Tibial artery (tissue), 4 donors: ENCODE data around the gene ODAD2.

ENCODE experiments used
- DNase-seq, 2 donors: peaks; one replicate each; pipeline ENCODE4 v3.0.0-alpha.2; 2019
- H3K27ac ChIP-seq, 2 donors: fragments of 200-600 bp; sonication (generic) in 1 of 2; 1 replicate in 1 of 2; 2 replicates in 1 of 2; pipeline ENCODE4 v1.5.1; 2018 to 2019; ENCODE audit warnings: mild to moderate bottlenecking in 1 of 2
- H3K27me3 ChIP-seq, 2 donors: fragments of 200-600 bp; sonication (generic) in 1 of 2; one replicate each; pipeline versions ENCODE4 v1.5.1 to v1.6.0; 2016 to 2019
- H3K36me3 ChIP-seq, 3 donors: fragments of 200-600 bp; sonication (generic) in 2 of 3; one replicate each; pipeline ENCODE4 v1.5.1; 2016 to 2019; ENCODE audit warnings: mild to moderate bottlenecking in 2 of 3
- H3K4me1 ChIP-seq, 4 donors: fragments of 200-600 bp; sonication (generic) in 2 of 4; 1 replicate in 3 of 4; 2 replicates in 1 of 4; pipeline ENCODE4 v1.5.1; 2016 to 2019
- H3K4me3 ChIP-seq, 2 donors: fragments of 200-600 bp; sonication (generic) in 1 of 2; 1 replicate in 1 of 2; 2 replicates in 1 of 2; pipeline ENCODE4 v1.5.1; 2018 to 2019; ENCODE audit warnings: mild to moderate bottlenecking in 2 of 2
- H3K9me3 ChIP-seq, 3 donors: fragments of 200-600 bp; sonication (generic) in 1 of 3; one replicate each; pipeline ENCODE4 v1.5.1; 2016 to 2019
- CTCF ChIP-seq, 2 experiments: fragments of 200-600 bp in 1 of 2; fragments of 450-650 bp in 1 of 2; IDR thresholded peaks; one replicate each; pipeline ENCODE4 v1.5.1; 2017 to 2019; ENCODE audit warnings: antibody characterized with exemption in 2 of 2, mild to moderate bottlenecking in 1 of 2, moderate library complexity in 1 of 2
- intact Hi-C: fragments of 100-400 bp; cut with DNase I; formaldehyde crosslinking; loops from one replicate; pipeline ENCODE4 v1.15.0; 2023; ENCODE audit warnings: low total_unique reads

The ODAD2 gene

GRCh38 chr10:27838361-27838760, 160.5 kb downstream of the ODAD2 start:
- peak overlapping the region in 1 of 2 donors; percentile 19 for H3K27ac ChIP-seq
- intact Hi-C loops, result loop anchor here (10.0 kb wide), 1 partner anchor 54 kb away; no protein-coding TSS in a partner anchor

GRCh38 chr10:27834476-27834875, 164.4 kb downstream of the ODAD2 start:
- no peaks in the 10 kb centered on the region for H3K9me3 ChIP-seq
- no peaks in the 10 kb centered on the region for H3K36me3 ChIP-seq
- peaks cover 0 to 20% (median 2%) of the 10 kb centered on the region in 4 donors for H3K4me1 ChIP-seq
- TF ChIP-seq CTCF (IDR thresholded peaks at IDR 0.05), result no peak
- H3K4me3 ChIP-seq, result no peak overlapping the region
- no peaks in the 10 kb centered on the region for H3K27me3 ChIP-seq
- intact Hi-C loops, result loop anchor here (10.0 kb wide), 1 partner anchor 50 kb away; no protein-coding TSS in a partner anchor
- no peak overlapping the region for H3K27ac ChIP-seq
- DNase-seq, result no peak

More at GRCh38 chr10:27838361-27838760, 160.5 kb downstream of the ODAD2 start:
- no peaks in the 10 kb centered on the region for H3K36me3 ChIP-seq
- peaks cover 0 to 20% (median 2%) of the 10 kb centered on the region in 4 donors for H3K4me1 ChIP-seq
- no peak overlapping the region for H3K4me3 ChIP-seq
- TF ChIP-seq CTCF (IDR thresholded peaks at IDR 0.05), result no peak
- no peaks in the 10 kb centered on the region for H3K9me3 ChIP-seq
- DNase-seq, result no peak
- H3K27me3 ChIP-seq, result no peaks in the 10 kb centered on the region

GRCh38 chr10:27833792-27834191, 165.1 kb downstream of the ODAD2 start:
- Histone ChIP-seq H3K27me3 (no peaks in the 10 kb centered on the region), H3K4me3 (no peak overlapping the region), H3K4me1 (peaks cover 0 to 16% (median 1%) of the 10 kb centered on the region in 4 donors), H3K27ac (no peak overlapping the region), H3K36me3 (no peaks in the 10 kb centered on the region), H3K9me3 (no peaks in the 10 kb centered on the region)
- TF ChIP-seq CTCF (IDR thresholded peaks at IDR 0.05), result no peak
- DNase-seq, result no peak
- intact Hi-C loops, result loop anchor here (10.0 kb wide), 1 partner anchor 49 kb away; no protein-coding TSS in a partner anchor

GRCh38 chr10:27832826-27833225, 166.1 kb downstream of the ODAD2 start:
- no peaks in the 10 kb centered on the region for H3K36me3 ChIP-seq
- DNase-seq, result no peak
- H3K27me3 ChIP-seq, result no peaks in the 10 kb centered on the region
- no peak for TF ChIP-seq CTCF (IDR thresholded peaks at IDR 0.05)
- H3K9me3 ChIP-seq, result no peaks in the 10 kb centered on the region
- H3K27ac ChIP-seq, result no peak overlapping the region
- intact Hi-C loops, result loop anchor here (10.0 kb wide), 1 partner anchor 48 kb away; no protein-coding TSS in a partner anchor
- H3K4me1 ChIP-seq, result peaks cover 0 to 7% (median 0%) of the 10 kb centered on the region in 4 donors
- no peak overlapping the region for H3K4me3 ChIP-seq

GRCh38 chr10:27826369-27826768, 172.5 kb downstream of the ODAD2 start:
- intact Hi-C loops, result no loop called here

More at GRCh38 chr10:27826369-27826768, 172.5 kb downstream of the ODAD2 start:
- Histone ChIP-seq H3K4me1 (peaks cover 0 to 14% (median 0%) of the 10 kb centered on the region in 4 donors), H3K27ac (no peak overlapping the region), H3K36me3 (no peaks in the 10 kb centered on the region), H3K4me3 (no peak overlapping the region), H3K9me3 (no peaks in the 10 kb centered on the region), H3K27me3 (no peaks in the 10 kb centered on the region)
- DNase-seq, result no peak
- no peak for TF ChIP-seq CTCF (IDR thresholded peaks at IDR 0.05)
